Measurements from ENCODE around the gene THSD1.
A peak's percentile ranks its signal among the peaks of the same experiment; 100 is the strongest.
"Not testable (repeated sequence)": the region's sequence is repeated elsewhere in the genome, so short reads cannot be mapped to it uniquely, and the experiment has no call there.

The THSD1 gene

DNA sequence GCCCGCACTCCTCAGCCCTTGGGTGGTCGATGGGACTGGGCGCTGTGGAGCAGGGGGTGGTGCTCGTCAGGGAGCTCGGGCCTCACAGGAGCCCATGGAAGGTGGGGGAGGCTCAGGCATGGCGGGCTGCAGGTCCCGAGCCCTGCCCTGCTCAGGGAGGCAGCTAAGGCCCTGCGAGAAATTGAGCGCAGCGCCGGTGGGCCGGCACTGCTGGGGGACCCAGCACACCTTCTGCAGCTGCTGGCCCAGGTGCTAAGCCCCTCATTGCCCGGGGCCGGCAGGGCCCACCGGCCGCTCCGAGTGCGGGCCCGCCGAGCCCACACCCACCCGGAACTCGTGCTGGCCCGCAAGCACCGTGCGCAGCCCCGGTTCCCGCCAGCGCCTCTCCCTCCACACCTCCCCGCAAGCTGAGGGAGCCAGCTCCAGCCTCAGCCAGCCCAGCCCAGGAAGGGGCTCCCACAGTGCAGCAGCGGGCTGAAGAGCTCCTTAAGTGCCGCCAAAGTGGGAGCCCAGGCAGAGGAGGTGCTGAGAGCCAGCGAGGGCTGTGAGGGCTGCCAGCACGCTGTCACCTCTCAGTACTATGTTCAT is 2.2 kb upstream of the THSD1 start:
- not testable (repeated sequence) for DNase-seq

DNA sequence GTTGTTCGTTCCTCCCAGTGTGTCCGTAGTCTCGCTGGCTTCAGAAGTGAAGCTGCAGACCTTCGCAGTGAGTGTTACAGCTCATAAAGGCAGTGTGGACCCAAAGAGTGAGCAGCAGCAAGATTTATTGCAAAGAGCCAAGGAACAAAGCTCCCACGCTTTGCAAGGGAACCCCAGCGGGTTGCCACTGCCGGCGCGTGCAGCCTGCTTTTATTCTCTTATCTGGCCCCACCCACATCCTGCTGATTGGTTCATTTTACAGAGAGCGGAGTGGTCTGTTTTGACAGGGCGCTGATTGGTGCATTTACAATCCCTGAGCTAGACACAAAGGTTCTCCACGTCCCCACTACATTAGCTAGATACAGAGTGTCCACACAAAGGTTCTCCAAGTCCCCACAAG is 1.5 kb upstream of the THSD1 start:
- not testable (repeated sequence) for DNase-seq

DNA sequence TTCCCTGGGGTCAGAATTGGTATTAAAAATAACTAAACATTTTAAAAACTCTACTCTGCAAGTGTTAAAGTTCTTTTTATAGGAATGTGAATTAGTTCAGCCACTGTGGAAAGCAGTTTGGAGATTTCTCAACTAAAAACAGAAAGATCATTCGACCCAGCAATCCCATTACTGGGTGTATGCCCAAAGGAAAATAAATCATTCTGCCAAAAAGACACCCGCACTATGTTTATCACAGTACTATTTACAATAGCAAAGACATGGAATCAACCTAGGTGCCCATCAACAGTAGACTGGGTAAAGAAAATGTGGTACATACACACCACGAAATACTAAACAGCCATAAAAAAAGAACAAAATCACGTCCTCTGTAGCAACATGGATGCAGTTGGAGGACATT is 657 bp upstream of the THSD1 start:
- no peak for DNase-seq

DNA sequence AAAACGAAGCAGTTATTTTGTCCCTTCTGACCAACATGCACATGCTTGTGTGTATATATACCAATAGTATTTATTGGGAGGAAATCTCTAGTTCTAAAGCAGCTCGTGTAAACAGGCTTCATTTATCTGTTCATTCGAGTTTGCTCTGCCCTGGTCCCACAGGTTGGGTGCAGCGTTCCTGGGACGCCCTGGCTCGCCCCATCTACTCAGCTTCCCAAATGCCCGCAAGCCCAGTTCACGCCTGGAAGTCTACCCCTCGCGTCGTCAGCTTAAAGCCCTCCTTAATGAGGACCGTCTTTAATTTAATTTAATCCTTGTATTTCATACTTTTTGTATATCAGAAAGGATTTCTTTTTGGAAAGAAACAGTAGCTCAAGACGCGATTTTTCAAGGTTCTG is 604 bp downstream of the THSD1 start:
- DNase-seq, result no peak

DNA sequence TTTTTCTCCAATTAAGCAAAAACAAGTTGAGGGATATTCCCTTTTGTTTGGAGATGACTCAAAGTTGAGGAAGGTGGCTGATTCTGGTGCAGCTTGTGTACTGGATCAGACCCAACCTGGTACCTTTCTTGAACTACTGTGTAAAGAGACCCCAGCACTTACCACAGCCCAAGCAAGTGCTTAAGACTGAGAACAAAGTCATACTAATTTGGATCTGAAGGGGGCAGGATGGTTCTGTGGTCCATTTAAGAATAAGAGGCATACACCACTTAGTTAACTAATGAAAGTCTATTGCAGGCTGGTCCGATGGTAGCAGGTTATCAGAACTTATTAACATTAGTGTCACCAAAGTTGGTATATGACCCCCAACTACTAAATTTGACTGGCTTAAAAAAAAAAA is 6.3 kb downstream of the THSD1 start:
- no peak for DNase-seq

DNA sequence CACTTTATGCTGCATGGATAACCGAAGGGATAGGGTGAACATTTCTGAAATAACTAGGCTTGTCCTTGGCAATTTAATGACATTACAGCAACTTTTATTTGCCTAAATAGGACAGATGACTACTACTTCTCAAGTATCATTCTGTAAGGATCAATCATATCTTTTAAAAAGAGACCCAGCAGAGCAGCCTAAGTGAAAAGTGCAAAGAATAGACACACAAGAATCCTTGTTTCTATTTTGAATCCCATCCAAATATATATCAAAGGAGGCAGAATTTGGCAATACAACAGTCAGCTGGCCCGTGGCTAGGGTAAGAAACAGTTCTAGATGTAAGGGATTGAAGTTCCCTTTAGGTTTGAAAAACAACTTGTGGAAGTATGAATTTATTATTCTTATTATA is 6.9 kb downstream of the THSD1 start:
- DNase-seq, result no peak

DNA sequence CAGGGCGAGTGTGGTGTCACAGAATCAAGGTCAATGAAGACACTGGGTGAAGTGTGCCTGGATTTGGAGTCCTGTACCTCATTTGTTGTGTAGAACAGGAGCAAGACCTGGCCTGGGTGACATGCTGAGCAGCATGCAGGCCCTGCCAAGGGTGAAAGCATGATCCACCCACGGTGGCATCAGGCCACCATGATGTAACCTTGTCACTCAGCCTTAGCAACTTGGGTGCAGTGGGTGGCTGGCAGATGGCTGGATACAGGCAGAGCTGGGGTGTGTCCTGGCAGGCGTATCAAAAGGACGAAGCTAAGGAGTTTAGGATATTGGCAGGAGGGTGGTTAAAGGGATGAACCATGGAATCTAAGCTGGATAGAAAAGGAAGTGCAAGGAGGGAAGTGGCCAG is 10.3 kb downstream of the THSD1 start:
- no peak for DNase-seq

DNA sequence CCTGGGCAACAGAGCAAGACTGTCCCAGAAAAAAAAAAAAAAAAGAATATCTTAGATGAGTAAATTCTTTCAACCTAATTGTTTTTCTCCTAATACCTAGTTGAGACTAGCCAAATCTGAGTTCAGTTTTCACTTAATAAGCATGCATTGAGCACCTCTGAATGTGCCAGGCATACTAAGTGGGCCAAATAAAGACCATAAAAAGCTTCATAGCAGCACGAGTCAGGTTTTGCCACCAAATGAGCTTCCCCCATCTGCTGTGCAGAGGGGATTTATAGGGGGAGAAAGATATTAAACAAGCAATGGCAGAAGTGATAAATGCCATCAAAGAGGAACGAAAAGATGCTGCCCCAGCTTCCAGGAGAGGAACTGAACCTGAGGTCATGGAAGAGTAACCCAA is 11.4 kb downstream of the THSD1 start:
- no peak for DNase-seq

DNA sequence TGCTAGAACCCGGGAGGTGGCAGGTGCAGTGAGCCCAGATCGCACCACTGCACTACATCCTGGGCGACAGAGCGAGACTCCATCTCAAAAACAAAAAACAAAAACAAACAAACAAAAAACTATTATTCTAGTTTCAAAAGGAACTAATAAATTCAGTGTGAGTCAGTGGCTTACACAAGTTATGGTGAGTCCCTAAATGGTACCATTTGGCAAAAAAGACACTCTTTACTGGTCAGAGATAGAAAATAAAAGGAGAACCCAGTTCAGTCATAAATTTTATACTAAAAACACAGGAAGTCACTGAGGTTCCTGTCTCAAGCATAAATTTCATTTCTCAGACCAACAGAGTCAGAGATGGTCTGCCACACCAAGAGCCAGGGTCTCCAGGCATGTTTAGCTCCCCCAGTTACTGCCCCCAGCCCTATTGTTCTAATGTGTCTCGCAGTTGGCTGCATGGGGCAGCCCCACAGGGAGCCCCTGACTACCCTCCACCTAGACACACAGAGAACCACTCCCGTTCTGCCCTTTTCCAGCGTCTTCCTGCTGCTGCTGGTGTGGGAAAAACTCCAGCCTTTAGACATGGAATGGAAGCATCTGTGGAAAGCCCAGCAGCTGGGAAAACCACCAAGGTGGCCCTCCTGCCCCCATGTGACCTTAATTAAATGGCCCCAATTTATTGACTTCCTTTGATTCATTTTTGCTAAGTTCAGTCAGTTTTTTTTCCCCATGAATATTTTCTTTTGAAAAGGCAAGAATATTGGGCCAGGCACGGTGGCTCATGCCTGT is 12.2 kb downstream of the THSD1 start:
- no peak for DNase-seq

DNA sequence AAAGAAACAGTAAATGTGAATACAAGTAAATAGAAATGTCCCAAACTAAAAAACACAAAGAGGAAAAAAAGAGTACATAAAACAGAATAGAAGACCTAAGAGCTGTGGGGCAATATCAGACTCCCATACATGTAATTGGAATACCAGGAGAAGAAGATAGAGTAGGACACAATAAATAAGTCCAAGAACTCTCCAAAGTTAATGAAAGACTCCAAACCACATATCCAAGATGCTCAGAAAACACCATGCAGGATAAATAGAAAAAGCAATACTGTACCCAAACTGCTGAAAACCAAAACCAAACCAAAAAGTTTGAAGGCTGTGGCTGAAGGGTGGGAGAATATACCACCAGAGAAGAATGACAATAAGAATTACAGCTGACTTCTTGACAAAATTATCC is 18.3 kb downstream of the THSD1 start:
- no peak for DNase-seq

DNA sequence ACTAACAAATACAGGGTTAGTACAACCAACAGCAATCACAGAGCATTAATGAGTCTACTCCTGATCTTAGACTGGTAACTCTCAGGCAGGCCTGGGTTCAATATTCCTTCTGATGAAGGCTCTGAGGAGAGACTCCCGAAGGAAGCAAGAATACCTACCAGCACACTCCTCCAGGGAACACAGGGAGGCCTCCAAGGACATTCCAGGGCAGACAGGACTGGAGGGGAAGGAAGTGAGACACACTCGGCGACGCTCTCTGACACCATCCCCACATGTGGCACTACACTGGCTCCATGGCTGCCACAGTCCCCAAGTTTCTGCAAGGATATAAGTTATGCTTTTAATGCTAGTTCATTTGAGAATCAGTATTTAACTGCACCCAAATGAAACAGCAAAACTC is 20.1 kb downstream of the THSD1 start:
- no peak for DNase-seq

DNA sequence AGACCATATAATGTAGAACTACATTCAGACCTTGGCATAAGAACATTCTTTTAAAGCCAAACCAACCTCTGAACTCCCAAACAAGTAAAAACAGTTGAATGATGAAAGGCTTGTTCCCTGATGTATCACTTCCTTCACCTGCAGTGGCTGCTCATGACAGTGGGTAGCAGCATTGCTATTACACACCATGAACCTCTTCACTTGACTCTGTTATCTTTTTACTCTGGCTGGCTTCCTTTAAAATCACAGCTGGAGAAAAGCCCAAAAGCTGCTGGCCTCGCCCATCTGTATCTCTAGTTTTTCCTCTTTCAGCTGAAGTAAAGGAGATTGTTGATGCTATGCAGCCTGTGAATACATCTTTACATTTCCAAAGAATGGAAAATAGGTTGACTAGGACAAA is 22.6 kb downstream of the THSD1 start:
- DNase-seq, result no peak

DNA sequence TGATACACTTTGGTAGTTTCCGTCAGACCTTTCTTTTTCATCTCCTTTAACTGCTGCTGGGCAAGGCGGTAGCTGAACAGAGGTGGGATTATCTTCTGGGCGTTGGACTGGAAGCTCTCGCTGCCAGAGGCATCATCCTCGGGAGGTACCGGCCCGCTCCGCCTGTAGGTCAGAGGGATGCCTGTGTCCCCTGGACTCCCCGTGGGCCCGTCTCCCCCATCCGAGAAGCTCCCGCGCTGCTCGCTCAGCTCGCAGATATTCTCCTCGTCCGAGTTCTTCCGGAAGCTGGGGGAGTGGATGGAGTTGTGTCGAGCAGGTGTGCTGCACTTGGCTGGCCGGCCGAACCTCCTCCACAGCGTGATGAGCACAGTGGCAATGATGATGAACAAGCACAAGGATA is 27.7 kb downstream of the THSD1 start:
- no peak for DNase-seq

DNA sequence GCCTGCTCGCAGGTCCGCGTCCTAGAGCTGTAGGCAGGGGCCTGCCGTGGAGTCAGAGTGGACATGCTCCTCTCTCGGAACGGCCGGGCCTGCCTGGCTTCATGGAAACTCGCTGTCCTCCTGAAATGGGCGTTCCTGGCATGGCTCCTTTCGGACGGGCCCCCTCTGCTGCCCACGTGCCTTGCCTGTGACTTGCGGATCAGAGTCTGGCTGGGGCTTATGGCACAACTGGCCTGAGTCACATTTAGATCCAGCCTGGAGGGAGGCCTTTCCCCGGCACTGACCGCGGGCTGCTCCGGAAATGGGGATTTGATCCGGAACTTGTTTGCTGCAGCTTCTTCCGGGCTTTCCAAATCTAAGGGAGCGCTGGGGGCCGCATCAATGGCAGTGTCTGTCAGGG is 28.1 kb downstream of the THSD1 start:
- DNase-seq, result no peak

DNA sequence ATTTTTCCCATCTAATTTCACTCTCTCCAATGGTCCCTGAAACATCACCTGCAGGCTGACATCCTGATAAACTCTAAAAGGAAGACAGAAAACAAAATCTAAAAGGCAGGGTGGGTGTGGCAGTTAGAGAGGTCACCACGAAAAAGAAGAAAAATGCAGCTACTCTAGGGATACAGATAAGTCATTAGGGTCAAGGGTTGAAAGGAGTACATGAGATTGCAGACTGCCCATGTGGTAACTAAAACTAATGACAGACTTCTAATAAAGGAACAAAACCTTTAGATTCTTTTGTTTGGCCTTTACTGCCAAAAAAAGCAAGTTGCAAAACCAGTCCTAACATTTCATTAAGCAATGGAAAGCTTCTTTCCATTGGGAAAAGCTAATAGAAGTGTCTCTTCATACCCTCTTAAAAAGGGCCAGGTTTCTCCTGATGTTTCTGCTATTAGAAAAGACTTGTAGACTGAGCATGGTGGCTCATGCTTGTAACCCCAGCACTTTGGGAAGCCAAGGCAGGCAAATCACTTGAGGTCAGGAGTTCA is 31.0 kb downstream of the THSD1 start:
- no peak for DNase-seq

DNA sequence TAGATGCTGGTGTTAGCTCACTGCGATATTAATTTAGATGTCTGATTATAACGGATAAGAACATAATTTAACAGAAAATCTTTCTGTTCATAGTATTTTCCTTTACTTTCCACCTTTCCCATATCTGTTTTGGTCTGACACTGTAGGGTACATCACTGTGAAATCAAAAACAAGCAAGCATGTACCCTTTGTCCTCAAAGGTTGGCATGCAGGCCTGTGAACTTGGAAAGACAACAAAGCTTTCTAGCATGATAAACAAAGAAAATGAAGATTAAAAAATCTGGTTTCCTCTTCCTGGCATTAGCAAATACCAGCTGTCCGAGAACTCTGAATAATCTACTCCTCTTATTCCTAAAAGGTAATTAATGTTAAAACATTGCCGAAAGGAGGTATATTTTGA is 31.6 kb downstream of the THSD1 start:
- no peak for DNase-seq

DNA sequence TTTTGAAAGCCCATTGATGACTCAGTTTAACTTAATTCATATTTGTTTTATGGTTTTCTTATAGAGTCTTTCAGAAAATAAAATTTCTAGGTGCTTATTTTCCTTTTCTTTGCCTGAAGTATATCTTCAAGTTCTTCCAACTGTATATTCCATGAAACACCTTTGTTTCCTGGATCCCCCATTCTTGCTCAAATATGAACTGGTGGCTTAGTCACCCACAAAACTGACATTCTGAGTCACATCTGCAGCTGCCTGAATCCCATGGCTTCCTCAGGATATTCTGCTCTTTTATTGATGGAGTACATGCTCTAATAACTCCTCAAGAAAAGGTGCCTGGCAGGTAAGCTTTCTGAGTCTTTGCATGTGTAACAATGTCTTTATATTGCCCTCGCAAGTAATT is 32.7 kb downstream of the THSD1 start:
- DNase-seq, result not testable (repeated sequence)

DNA sequence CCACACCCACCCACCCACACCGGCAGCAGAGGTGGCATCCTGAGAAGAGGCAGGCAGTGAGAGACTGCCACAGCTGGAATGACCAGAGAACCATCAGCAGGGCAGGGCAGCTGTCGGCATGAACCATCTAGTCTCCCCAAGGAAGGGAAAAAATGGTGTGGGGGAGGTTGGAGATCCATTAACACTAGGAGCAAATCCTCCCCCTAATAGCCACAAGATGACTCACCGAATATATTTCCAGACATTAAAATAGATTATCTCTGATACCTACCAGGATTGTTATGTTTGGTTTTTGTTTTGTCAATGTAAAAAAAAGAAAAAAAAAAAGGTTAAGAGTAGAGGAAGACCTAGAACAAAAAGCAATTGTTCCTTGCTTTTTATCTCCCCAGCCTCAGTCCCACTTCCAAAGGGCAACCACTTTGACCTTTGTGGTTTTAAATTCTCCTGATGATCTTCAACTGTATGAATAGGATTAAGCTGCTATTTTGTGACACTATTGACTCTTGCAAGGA is 34.2 kb downstream of the THSD1 start:
- DNase-seq, result no peak

DNA sequence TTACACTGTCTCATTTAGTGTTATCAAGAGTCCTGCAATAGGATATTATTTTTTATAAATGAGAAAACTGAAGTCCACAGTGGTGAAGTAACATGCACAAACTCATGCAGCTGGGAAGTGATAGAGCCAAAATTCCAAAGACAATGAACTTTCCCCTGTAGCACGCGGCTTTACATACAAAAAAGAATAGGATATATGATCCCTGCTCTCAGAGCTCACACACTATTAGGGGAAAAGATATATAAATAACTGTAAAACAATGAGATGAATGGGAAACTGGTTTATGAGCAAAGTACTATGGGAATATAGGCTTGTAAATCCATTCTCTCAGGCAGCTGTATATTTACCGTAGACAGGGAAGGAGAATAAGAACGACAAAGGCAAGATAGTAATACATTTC is 39.7 kb downstream of the THSD1 start:
- DNase-seq, result no peak

DNA sequence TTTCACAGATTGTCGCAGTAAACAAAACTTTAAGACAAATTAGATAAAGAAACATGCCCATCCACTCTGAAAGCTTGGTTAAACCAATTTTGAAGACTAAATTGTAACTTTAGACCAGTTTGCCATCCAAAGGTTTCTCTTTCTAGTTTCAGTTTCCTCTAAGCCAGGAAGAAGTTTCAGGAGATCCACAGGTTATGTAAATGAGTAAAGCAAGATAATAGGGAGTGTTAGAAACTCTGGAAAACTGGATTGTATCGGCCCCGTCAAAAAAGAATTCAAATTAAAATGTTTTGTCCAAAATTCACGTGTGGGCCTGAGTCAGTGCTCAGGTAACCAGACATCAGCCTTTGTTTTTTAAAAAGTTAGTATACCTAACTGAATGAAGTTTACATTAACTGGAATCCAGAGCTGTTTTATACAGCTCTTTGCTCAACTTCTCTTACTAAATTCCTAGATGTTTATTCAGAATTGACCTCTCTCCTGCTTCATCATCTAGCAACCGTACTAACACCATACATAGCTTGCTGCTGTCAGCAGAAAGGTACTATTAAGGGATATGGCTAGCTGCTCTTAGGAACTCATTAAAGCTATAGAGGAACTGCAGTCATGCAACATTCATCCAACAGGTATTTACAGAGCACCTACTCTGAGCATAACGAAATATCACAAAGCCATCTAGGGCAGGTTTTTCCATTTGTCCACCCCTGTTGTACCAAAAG is 43.6 kb downstream of the THSD1 start:
- not testable (repeated sequence) for DNase-seq

DNA sequence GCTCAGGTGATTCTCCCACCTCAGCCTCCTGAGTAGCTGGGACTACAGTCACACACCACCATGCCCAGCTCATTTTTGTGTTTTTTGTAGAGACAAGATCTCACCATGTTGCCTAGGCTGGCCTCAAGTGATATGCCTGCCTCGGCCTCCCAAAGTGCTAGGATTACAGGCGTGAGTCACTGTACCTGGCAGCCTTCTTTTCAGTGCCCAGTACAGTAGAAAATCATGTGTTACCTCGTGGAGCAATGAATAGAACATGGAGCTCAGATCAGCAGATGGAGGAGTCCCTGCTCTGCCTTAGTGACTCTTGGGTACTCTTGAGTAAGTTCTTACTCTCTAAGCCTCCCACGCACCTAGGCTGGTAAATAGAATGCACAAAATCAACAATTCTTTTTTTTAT is 44.7 kb downstream of the THSD1 start:
- no peak for DNase-seq

DNA sequence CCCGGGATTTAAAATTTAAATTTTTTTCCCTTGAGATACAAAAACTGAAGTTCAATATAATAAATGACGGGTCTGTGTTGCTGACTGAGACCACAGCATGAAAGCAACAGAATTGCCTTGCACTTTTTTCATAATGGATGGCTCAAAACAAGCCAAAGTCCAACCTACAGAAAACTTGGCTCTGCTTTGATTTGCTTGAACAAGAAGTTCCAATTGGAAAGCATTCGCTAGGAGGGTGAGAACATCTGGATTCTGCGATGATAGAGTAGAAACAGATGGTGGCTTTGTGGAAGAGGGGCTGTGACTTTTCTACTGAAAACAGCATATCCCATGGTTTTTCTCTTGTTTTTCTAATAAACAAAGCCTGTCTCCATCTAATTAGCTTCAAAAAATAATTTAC is 46.4 kb downstream of the THSD1 start:
- DNase-seq, result peak; percentile 2

DNA sequence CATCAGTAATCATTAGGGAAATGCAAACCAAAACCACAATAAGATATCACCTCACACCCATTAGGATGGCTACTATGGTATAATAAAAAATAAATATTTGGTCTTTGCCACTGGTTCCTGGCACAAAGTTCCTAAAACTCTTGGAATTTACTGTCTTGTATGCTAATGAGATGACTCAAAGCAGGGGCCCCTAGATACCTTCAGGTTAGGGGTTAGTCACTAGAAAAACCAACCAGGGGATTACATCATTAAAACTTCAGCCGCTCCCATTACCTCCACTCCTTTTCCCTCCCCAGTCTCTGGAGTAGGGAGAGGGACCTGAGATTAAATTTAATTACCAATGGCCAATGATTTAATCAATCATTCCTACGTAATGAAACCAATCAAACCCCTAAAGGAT is 49.6 kb downstream of the THSD1 start:
- DNase-seq, result no peak

DNA sequence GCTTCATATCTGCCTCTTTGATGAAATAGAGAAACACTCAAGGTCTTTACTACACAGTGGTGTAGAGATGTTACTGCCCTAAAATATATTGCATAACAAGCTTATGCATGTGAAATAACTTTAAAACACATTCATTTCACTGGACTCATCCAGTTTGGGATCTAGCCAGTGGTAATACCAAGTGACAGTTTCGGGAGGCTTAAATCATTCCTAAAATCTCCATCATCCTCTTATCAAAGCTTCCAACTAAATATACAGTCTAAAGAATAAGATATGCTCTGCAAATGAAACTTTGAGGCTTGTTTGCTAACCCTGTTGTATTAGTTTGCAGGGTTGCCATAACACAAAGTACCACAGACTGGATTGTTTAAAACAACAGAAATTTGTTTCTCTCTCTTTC is 52.8 kb downstream of the THSD1 start:
- no peak for DNase-seq

Measured in NCI-H446 treated with DMSO at 0.1 percent for 48 hours (cell line).